ENCODE measurements around the gene TTC16.

- TF ChIP-seq CTCF (IDR thresholded peaks at IDR 0.05; ENCODE audit: insufficient read depth, low read depth, low read length), result no peak
- no peak for TF ChIP-seq EZH2 (IDR thresholded peaks at IDR 0.05; ENCODE audit: insufficient read depth, low read length)
Observed at GRCh38 chr9:127717766-127718165, 1.9 kb downstream of the TTC16 start.
